GM18505 (cell line): ENCODE results near the gene CFAP46.
"Not testable (repeated sequence)": the region's sequence is repeated elsewhere in the genome, so short reads cannot be mapped to it uniquely, and the experiment has no call there.

Experiments used
- ATAC-seq: cut with Tn5 transposase; IDR thresholded peaks from one replicate; pipeline ENCODE4 v1.9.1; 2021; ENCODE audit not compliant: unreplicated experiment
- POLR2A ChIP-seq: IDR thresholded peaks from 4 replicates; pipeline ENCODE4 v1.6.1; 2011; ENCODE audit warnings: borderline replicate concordance; ENCODE audit not compliant: insufficient read depth, insufficient read length; ENCODE audit errors: extremely low read depth

CFAP46 gene

GRCh38 chr10:132961787-132962622 is 19.6 kb upstream of the CFAP46 start:
- no peak for TF ChIP-seq POLR2A
- peak; percentile 62 for ATAC-seq

- TF ChIP-seq POLR2A: no peak
- no peak for ATAC-seq
Observed at GRCh38 chr10:132961420-132961786, 19.0 kb upstream of the CFAP46 start.

- no peak for TF ChIP-seq POLR2A
- no peak for ATAC-seq
Observed at GRCh38 chr10:132960631-132961419, 18.5 kb upstream of the CFAP46 start.

GRCh38 chr10:132960071-132960472 is 17.7 kb upstream of the CFAP46 start:
- no peak for TF ChIP-seq POLR2A
- ATAC-seq: no peak

- ATAC-seq: no peak
- no peak for TF ChIP-seq POLR2A
Observed at GRCh38 chr10:132959559-132959961, 17.2 kb upstream of the CFAP46 start.

GRCh38 chr10:132958883-132959558 is 16.7 kb upstream of the CFAP46 start:
- TF ChIP-seq POLR2A: no peak
- no peak for ATAC-seq

GRCh38 chr10:132957981-132958882 is 15.9 kb upstream of the CFAP46 start:
- TF ChIP-seq POLR2A: no peak
- ATAC-seq: no peak

- TF ChIP-seq POLR2A: no peak
Observed at GRCh38 chr10:132957131-132957530, 14.8 kb upstream of the CFAP46 start.

GRCh38 chr10:132956259-132956658 is 13.9 kb upstream of the CFAP46 start:
- ATAC-seq: not testable (repeated sequence)

More at GRCh38 chr10:132957131-132957530, 14.8 kb upstream of the CFAP46 start:
- no peak for ATAC-seq

GRCh38 chr10:132955479-132955878 is 13.1 kb upstream of the CFAP46 start:
- no peak for TF ChIP-seq POLR2A
- no peak for ATAC-seq

- no peak for TF ChIP-seq POLR2A
- ATAC-seq: no peak
Observed at GRCh38 chr10:132953428-132953827, 11.1 kb upstream of the CFAP46 start.

GRCh38 chr10:132951926-132952325 is 9.6 kb upstream of the CFAP46 start:
- ATAC-seq: no peak
- TF ChIP-seq POLR2A: no peak

GRCh38 chr10:132948351-132948750 is 6.0 kb upstream of the CFAP46 start:
- TF ChIP-seq POLR2A: no peak
- ATAC-seq: no peak
